DND-41 (cell line): ENCODE results near the gene EXT2.

Source experiments
- ATAC-seq: fragments of 200-7000 bp; cut with Tn5 transposase; 3 replicates; pipeline ENCODE4 v1.9.1; 2021; ENCODE audit warnings: low read depth; ENCODE audit not compliant: insufficient read depth
- DNase-seq: peaks from one replicate; pipeline ENCODE4 v3.0.0-alpha.2; 2020
- H2AFZ ChIP-seq: 2 replicates; pipeline ENCODE4 v1.6.0; 2012; ENCODE audit warnings: low read depth, low read length
- H3K27ac ChIP-seq: 2 replicates; pipeline ENCODE4 v1.5.1; 2012; ENCODE audit warnings: low read length, inconsistent platforms
- H3K27me3 ChIP-seq: fragments of 200-600 bp; sonication (generic); 2 replicates; pipeline ENCODE4 v1.6.0; 2012; ENCODE audit warnings: low read length, mild to moderate bottlenecking, inconsistent platforms; ENCODE audit not compliant: insufficient read depth, poor library complexity
- H3K36me3 ChIP-seq: 2 replicates; pipeline ENCODE4 v1.5.1; 2012; ENCODE audit warnings: low read length, inconsistent platforms; ENCODE audit not compliant: insufficient read depth
- H3K4me1 ChIP-seq: 2 replicates; pipeline ENCODE4 v1.5.1; 2012; ENCODE audit warnings: mild to moderate bottlenecking, low read length; ENCODE audit not compliant: insufficient read depth
- H3K4me2 ChIP-seq: 2 replicates; pipeline ENCODE4 v1.6.0; 2012; ENCODE audit warnings: mild to moderate bottlenecking, moderate library complexity, low read length, inconsistent platforms; ENCODE audit not compliant: insufficient read depth
- H3K4me3 ChIP-seq, 2 experiments: fragments of 200-600 bp in 1 of 2; shearing (Covaris generic) in 1 of 2; 2 replicates each; pipeline ENCODE4 v1.5.1; 2012 to 2016; ENCODE audit warnings: inconsistent platforms in 2 of 2, low read length in 2 of 2, mild to moderate bottlenecking in 2 of 2, low read depth in 1 of 2, moderate library complexity in 1 of 2
- H3K79me2 ChIP-seq: 2 replicates; pipeline ENCODE4 v1.6.0; 2012; ENCODE audit warnings: low read length, inconsistent platforms; ENCODE audit not compliant: insufficient read depth
- H3K9ac ChIP-seq: 2 replicates; pipeline ENCODE4 v1.6.0; 2012; ENCODE audit warnings: low read depth, mild to moderate bottlenecking, inconsistent platforms, low read length, moderate library complexity
- H3K9me3 ChIP-seq: 2 replicates; pipeline ENCODE4 v1.5.1; 2012; ENCODE audit warnings: low read length, moderate library complexity, mild to moderate bottlenecking, inconsistent platforms; ENCODE audit not compliant: insufficient read depth, severe bottlenecking
- H4K20me1 ChIP-seq: 2 replicates; pipeline ENCODE4 v1.6.0; 2012; ENCODE audit warnings: low read length; ENCODE audit not compliant: insufficient read depth
- CTCF ChIP-seq: IDR thresholded peaks from 2 replicates; pipeline ENCODE4 v1.5.1; 2012; ENCODE audit warnings: borderline replicate concordance, low read length, moderate library complexity, mild to moderate bottlenecking; ENCODE audit not compliant: poor library complexity, severe bottlenecking; ENCODE audit errors: extremely low read depth
- EZH2 ChIP-seq: IDR thresholded peaks from 3 replicates; pipeline ENCODE4 v1.6.1; 2012; ENCODE audit warnings: borderline replicate concordance, low read depth, mild to moderate bottlenecking, moderate library complexity, low read length, inconsistent platforms; ENCODE audit not compliant: severe bottlenecking

The EXT2 gene

DNA sequence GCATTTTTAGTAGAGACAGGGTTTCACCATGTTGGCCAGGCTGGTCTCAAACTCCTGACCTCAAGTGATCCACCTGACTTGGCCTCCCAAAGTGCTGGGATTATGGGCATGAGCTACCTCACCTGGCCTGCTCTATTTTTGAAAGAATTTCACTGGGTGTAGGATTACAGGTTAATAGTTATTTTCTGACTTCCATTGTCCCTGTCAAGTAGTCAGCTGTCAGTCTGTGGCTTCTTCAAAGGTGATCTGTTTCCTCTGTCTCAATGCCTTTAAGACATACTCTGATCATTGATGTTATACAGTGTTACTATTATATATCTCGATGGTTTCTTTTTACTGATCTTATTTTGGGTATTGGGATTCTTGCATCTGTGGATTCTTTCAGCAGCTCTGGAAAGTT is 10.1 kb upstream of the EXT2 start:
- TF ChIP-seq EZH2 = no peak
- TF ChIP-seq CTCF = no peak
- H3K4me1 ChIP-seq = no peaks in the 10 kb centered on the region
- no peak overlapping the region for H3K4me3 ChIP-seq
- ATAC-seq (no peak), DNase-seq (no peak)
- H3K79me2 ChIP-seq = no peaks in the 10 kb centered on the region
- no peak overlapping the region for H3K27ac ChIP-seq
- H3K9ac ChIP-seq = no peak overlapping the region
- no peaks in the 10 kb centered on the region for H3K36me3 ChIP-seq
- no peaks in the 10 kb centered on the region for H3K9me3 ChIP-seq
- H3K27me3 ChIP-seq = peaks cover 3% of the 10 kb centered on the region
- H3K4me2 ChIP-seq = no peak overlapping the region
- H4K20me1 ChIP-seq = no peaks in the 10 kb centered on the region
- H2AFZ ChIP-seq = no peak overlapping the region

DNA sequence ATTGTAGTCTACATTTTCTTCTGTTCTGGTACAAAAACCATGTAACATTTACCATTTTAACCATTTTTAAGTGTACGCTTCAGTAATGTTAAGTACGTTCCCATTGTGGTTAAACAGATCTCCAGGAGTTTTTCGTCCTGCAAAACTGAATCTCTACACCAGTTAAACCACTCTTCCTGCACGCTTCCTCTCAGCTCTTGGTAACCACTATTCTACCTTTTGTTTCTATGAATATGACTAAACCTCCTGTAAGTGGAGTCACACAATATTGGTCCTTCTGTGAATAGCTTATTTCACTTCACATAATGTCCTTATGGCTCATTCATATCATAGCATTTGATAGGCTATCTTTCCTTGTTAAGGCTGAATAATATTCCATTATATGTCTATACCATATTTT is 7.1 kb upstream of the EXT2 start:
- Histone ChIP-seq H3K4me3 (no peak overlapping the region), H2AFZ (no peak overlapping the region), H3K4me1 (no peaks in the 10 kb centered on the region), H3K4me2 (no peak overlapping the region), H3K9me3 (no peaks in the 10 kb centered on the region), H4K20me1 (no peaks in the 10 kb centered on the region), H3K36me3 (no peaks in the 10 kb centered on the region), H3K27me3 (peaks cover 13% of the 10 kb centered on the region), H3K9ac (no peak overlapping the region), H3K27ac (no peak overlapping the region), H3K79me2 (no peaks in the 10 kb centered on the region)
- TF ChIP-seq EZH2 (no peak), CTCF (no peak)
- ATAC-seq (no peak), DNase-seq (no peak)

DNA sequence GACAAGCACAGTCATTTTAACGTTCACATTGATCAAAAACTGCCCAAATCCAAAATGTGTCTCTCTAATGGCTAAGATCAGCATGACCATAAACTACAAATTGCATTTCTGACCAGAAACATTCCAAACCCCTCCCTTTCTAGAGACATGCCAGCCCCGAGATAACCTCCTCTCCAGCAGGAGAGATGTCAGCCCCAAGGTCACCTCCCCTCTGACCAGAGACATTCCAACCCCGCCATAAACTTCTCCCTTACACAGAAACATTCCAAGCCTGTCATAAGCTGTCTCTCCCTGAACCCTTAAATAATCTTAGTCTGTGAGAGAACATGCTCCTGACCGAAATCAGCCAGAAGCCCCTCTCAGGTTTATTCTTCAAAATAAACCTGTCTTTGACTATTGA is 6.6 kb upstream of the EXT2 start:
- H3K79me2 ChIP-seq = no peaks in the 10 kb centered on the region
- no peak overlapping the region for H2AFZ ChIP-seq
- H3K4me3 ChIP-seq = no peak overlapping the region
- H3K27ac ChIP-seq = no peak overlapping the region
- no peaks in the 10 kb centered on the region for H3K4me1 ChIP-seq
- H3K27me3 ChIP-seq = peaks cover 15% of the 10 kb centered on the region
- ATAC-seq (no peak), DNase-seq (no peak)
- H3K9me3 ChIP-seq = no peaks in the 10 kb centered on the region
- H4K20me1 ChIP-seq = no peaks in the 10 kb centered on the region
- TF ChIP-seq CTCF (no peak), EZH2 (no peak)
- H3K36me3 ChIP-seq = no peaks in the 10 kb centered on the region
- H3K9ac ChIP-seq = no peak overlapping the region
- no peak overlapping the region for H3K4me2 ChIP-seq

GRCh38 chr11:44090539-44090938 is 4.9 kb upstream of the EXT2 start:
- Histone ChIP-seq H3K9me3 (no peaks in the 10 kb centered on the region), H3K9ac (no peak overlapping the region), H3K4me1 (peaks cover 11% of the 10 kb centered on the region), H3K79me2 (peaks cover under 1% of the 10 kb centered on the region; the same call in 1 of the 2 replicates), H2AFZ (no peak overlapping the region), H3K4me3 (no peak overlapping the region), H3K27me3 (peaks cover 15% of the 10 kb centered on the region), H3K4me2 (no peak overlapping the region), H4K20me1 (no peaks in the 10 kb centered on the region), H3K27ac (no peak overlapping the region), H3K36me3 (no peaks in the 10 kb centered on the region; the same call in 1 of the 2 replicates)
- DNase-seq = no peak
- no peak for ATAC-seq
- TF ChIP-seq EZH2 = no peak
- no peak for TF ChIP-seq CTCF
